Stimulated activated naive B cell treated with anti-CD40 and anti-IgM and Interleukin-4, amounts not matched to agents 10 μg/mL and 1 μg/mL and 100 μg/mL, for 72 hours (primary cell): ENCODE results near the gene TMEM120A.

Source experiments
- ATAC-seq, 2 donors: fragments of 150-1000 bp; cut with Tn5 transposase; replicated peaks; 2 replicates each; pipeline ENCODE4 v1.10.0; 2021; ENCODE audit warnings: moderate library complexity in 1 of 2
- DNase-seq: peaks from one replicate; pipeline ENCODE4 v3.0.0; 2021
- H3K27ac Mint-ChIP-seq: one replicate; pipeline ENCODE4 v1.8.0; 2022; ENCODE audit warnings: mild to moderate bottlenecking, mixed read lengths
- H3K27me3 Mint-ChIP-seq, 2 donors: one replicate each; pipeline ENCODE4 v1.8.0; 2022; ENCODE audit warnings: mixed read lengths in 2 of 2
- H3K36me3 Mint-ChIP-seq, 2 donors: one replicate each; pipeline ENCODE4 v1.8.0; 2022; ENCODE audit warnings: mixed read lengths in 2 of 2, mild to moderate bottlenecking in 1 of 2
- H3K4me1 Mint-ChIP-seq, 2 donors: one replicate each; pipeline ENCODE4 v1.8.0; 2022; ENCODE audit warnings: mixed read lengths in 2 of 2, mild to moderate bottlenecking in 1 of 2
- H3K4me3 Mint-ChIP-seq, 2 donors: one replicate each; pipeline ENCODE4 v1.8.0; 2022; ENCODE audit warnings: mild to moderate bottlenecking in 2 of 2, mixed read lengths in 2 of 2, moderate library complexity in 1 of 2
- H3K9me3 Mint-ChIP-seq, 2 donors: one replicate each; pipeline ENCODE4 v1.8.0; 2022; ENCODE audit warnings: mixed read lengths in 2 of 2, mild to moderate bottlenecking in 1 of 2

Gene TMEM120A

GRCh38 chr7:75988568-75989499 lies 5.6 kb downstream of the TMEM120A start:
- DNase-seq (no peak), ATAC-seq (no peak)
- Mint-ChIP-seq H3K4me3 (no peak overlapping the region), H3K4me1 (peaks cover 31 to 37% of the 10 kb centered on the region in 2 donors), H3K27ac (peak overlapping the region; percentile 75), H3K27me3 (no peaks in the 10 kb centered on the region), H3K36me3 (peaks cover 32 to 47% of the 10 kb centered on the region in 2 donors), H3K9me3 (no peaks in the 10 kb centered on the region)

DNA sequence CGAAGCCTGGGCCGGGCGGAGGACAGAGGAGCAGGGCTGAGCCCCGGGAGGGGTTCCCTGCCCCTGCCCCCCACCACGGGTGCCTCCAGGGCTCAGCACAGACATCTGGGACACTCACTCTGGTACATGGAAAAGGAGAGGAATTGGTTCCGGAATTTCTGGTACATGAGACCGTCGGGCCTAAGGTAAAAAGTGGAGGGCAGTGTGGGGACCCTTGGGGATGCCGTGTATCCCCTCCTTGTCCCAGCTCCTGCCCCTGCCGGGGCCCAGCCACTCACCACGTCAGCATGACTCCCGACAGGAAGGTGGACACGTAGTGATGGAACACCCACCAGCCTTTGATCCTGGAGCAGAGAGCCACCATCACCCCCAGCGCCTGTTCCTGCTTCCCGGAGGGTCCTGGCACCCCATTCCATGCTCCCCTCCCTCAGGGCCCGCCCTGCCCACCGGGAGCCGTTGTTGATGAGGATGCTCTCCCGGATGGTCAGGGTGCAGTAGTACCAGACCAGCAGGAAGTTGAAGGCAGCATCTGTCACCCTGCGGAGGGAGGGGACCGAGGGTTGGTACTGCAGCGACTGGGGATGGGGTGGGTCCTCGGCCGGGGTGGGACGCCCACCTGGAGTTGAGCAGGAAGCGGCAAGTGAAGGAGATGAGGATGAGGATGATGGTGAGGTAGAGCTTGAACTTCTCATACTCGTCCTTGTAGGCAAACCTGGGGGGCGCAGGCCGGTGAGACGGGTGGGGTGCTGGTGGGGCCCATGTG lies 6.4 kb downstream of the TMEM120A start:
- DNase-seq (no peak), ATAC-seq (no peak)
- Mint-ChIP-seq H3K9me3 (no peaks in the 10 kb centered on the region), H3K27ac (peak overlapping the region; percentile 75), H3K4me3 (no peak overlapping the region), H3K4me1 (peaks cover 26 to 28% of the 10 kb centered on the region in 2 donors), H3K36me3 (peaks cover 36 to 52% of the 10 kb centered on the region in 2 donors), H3K27me3 (no peaks in the 10 kb centered on the region)

DNA sequence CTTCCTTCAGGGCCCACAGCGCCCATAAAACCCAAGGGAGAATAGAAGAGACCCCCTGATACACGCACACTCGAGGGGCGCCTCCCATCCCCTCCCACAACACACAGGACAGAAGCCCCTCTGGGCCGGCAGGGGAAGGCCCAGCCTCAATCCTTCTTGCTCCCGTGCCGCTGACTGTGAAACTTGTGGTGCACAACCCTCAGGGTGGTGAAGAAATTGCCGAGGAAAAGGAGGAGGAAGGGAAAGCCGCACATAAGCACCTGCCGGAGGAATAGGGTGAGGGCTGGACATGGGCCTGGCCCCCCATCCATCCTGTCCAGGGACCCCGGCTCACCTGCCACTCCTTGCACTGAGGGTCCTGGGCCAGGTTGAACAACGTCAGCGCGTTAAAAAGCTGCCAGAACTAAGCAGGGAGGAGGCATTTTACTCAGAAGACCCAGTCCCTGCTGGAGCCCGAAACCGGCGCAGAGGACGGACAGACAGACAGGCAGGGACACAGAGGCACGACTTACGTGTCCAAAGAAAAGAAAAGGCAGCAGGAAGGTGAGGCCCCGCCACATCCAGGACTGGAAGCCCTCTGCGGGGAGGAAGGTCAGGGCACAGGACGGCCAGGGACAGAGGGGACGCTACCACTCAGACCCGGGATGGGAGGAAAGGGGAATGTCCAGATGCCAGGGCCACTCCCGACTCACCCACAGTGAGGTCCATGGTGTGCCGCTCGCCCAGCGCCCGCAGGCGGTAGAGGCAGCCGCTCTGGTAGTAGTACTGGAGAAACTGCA lies 7.2 kb downstream of the TMEM120A start:
- peaks cover 36 to 59% of the 10 kb centered on the region in 2 donors for H3K36me3 Mint-ChIP-seq
- H3K27me3 Mint-ChIP-seq, result no peaks in the 10 kb centered on the region
- DNase-seq (no peak), ATAC-seq (no peak)
- H3K4me3 Mint-ChIP-seq, result no peak overlapping the region
- peak overlapping the region; percentile 63 for H3K27ac Mint-ChIP-seq
- peaks cover 26% of the 10 kb centered on the region in 2 donors for H3K4me1 Mint-ChIP-seq
- H3K9me3 Mint-ChIP-seq, result no peaks in the 10 kb centered on the region

GRCh38 chr7:75986147-75986781 lies 8.1 kb downstream of the TMEM120A start:
- H3K4me3 Mint-ChIP-seq, result no peak overlapping the region
- ATAC-seq (no peak), DNase-seq (no peak)
- H3K9me3 Mint-ChIP-seq, result no peaks in the 10 kb centered on the region
- H3K36me3 Mint-ChIP-seq, result peaks cover 38 to 63% of the 10 kb centered on the region in 2 donors
- H3K4me1 Mint-ChIP-seq, result peaks cover 26% of the 10 kb centered on the region in 2 donors
- H3K27ac Mint-ChIP-seq, result no peak overlapping the region
- H3K27me3 Mint-ChIP-seq, result no peaks in the 10 kb centered on the region

GRCh38 chr7:75985518-75986146 lies 8.8 kb downstream of the TMEM120A start:
- Mint-ChIP-seq H3K4me3 (no peak overlapping the region), H3K9me3 (no peaks in the 10 kb centered on the region), H3K27me3 (no peaks in the 10 kb centered on the region), H3K27ac (no peak overlapping the region), H3K4me1 (peaks cover 21% of the 10 kb centered on the region in 2 donors), H3K36me3 (peaks cover 37 to 58% of the 10 kb centered on the region in 2 donors)
- DNase-seq, result no peak
- no peak for ATAC-seq

DNA sequence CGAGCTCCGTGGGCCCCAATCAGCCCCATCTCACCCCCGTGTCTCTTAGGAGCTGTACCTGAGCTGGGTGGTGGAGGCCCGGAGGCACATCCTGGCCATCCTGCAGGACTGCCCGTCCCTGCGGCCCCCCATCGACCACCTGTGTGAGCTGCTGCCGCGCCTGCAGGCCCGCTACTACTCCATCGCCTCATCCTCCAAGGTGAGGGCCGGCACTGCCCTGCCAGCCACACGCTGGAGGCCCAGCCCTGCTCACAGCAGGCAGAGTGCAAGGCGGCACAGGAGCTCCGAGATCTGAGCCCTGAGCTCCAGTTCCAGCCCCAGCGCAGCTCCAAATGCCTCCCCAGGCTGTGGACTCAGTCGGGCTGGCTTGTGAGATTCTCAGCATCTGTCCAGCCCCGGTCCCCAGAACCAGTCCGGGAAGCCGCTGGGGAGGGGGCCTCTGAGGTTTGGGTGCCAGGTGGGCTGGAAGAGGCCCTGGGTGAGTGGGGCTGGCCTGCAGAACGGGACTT lies 9.3 kb downstream of the TMEM120A start:
- H3K36me3 Mint-ChIP-seq, result peaks cover 39 to 56% of the 10 kb centered on the region in 2 donors

DNA sequence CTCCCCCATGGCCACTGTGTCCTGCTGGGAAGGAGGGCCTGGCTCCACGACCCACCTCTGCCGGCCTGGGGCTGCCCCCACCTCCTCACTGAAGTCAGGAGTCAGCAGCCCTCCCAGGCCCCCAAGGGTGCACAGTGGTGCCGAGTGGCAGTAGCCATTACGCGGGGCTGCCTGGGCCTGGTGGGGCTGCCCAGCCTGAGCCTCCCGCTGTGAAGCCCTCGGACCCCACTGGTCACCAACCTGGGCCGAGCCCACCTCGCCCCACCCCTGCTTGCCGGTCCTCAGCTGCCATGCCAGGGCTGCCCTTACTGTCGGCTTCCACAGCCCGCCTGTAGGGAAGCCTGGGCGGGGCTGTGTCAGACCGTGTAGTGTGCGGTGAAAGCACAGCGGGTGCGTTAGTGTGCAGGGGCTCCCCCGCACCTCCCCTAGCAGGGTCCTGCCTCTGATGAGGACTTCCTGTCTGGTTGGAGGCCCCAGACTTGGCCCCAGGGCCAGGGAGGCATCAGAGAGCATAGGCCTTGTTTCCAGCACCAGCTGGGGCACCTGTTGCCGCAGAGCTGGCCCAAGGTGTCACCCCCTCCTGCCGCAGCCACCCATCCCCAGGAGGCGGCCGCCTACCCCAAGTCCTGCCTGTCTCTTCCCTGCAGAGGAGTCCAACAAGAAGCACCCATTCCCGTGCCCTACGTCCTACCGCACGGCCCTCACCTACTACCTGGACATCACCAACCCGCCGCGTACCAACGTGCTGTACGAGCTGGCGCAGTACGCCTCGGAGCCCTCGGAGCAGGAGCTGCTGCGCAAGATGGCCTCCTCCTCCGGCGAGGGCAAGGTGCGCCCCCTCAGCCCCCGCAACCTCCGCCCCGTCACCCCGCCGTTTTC lies 10.0 kb downstream of the TMEM120A start:
- H3K4me3 Mint-ChIP-seq, result no peak overlapping the region
- peak overlapping the region; percentile 62 for H3K27ac Mint-ChIP-seq
- H3K27me3 Mint-ChIP-seq, result no peaks in the 10 kb centered on the region
- peaks cover 42 to 53% of the 10 kb centered on the region in 2 donors for H3K36me3 Mint-ChIP-seq
- H3K4me1 Mint-ChIP-seq, result peaks cover 10 to 11% of the 10 kb centered on the region in 2 donors
- DNase-seq, result no peak
- ATAC-seq, result no peak
- H3K9me3 Mint-ChIP-seq, result no peaks in the 10 kb centered on the region

More for the DNA sequence above, 9.3 kb downstream of the TMEM120A start:
- DNase-seq (no peak), ATAC-seq (no peak)
- Mint-ChIP-seq H3K27ac (peak overlapping the region; percentile 62), H3K4me3 (no peak overlapping the region), H3K9me3 (no peaks in the 10 kb centered on the region), H3K4me1 (peaks cover 17% of the 10 kb centered on the region in 2 donors), H3K27me3 (no peaks in the 10 kb centered on the region)

GRCh38 chr7:75983471-75984129 lies 10.8 kb downstream of the TMEM120A start:
- Mint-ChIP-seq H3K4me3 (no peak overlapping the region), H3K4me1 (peaks cover 8 to 9% of the 10 kb centered on the region in 2 donors), H3K9me3 (no peaks in the 10 kb centered on the region), H3K36me3 (peaks cover 42 to 57% of the 10 kb centered on the region in 2 donors), H3K27ac (no peak overlapping the region), H3K27me3 (no peaks in the 10 kb centered on the region)
- ATAC-seq, result no peak
- no peak for DNase-seq

- peak in 1 of 2 donors; percentile 13 for ATAC-seq
Measured at GRCh38 chr7:75982306-75983064, 11.9 kb downstream of the TMEM120A start.

GRCh38 chr7:75981453-75982305 lies 12.7 kb downstream of the TMEM120A start:
- DNase-seq (no peak), ATAC-seq (no peak)
- no peaks in the 10 kb centered on the region for H3K4me1 Mint-ChIP-seq
- H3K27me3 Mint-ChIP-seq, result no peaks in the 10 kb centered on the region
- H3K4me3 Mint-ChIP-seq, result peak overlapping the region; percentile 4 to 25
- H3K36me3 Mint-ChIP-seq, result peaks cover 32 to 41% of the 10 kb centered on the region in 2 donors
- H3K27ac Mint-ChIP-seq, result peak overlapping the region; percentile 2
- no peaks in the 10 kb centered on the region for H3K9me3 Mint-ChIP-seq

More at GRCh38 chr7:75982306-75983064, 11.9 kb downstream of the TMEM120A start:
- Mint-ChIP-seq H3K27ac (no peak overlapping the region), H3K36me3 (peaks cover 38 to 49% of the 10 kb centered on the region in 2 donors), H3K4me1 (peaks cover 0 to 3% of the 10 kb centered on the region in 2 donors), H3K4me3 (peak overlapping the region in 1 of 2 donors; percentile 25), H3K27me3 (no peaks in the 10 kb centered on the region), H3K9me3 (no peaks in the 10 kb centered on the region)
- DNase-seq, result no peak

GRCh38 chr7:75981203-75981452 lies 13.3 kb downstream of the TMEM120A start:
- Mint-ChIP-seq H3K4me3 (no peak overlapping the region), H3K9me3 (no peaks in the 10 kb centered on the region), H3K27ac (no peak overlapping the region), H3K27me3 (no peaks in the 10 kb centered on the region), H3K36me3 (peaks cover 32 to 39% of the 10 kb centered on the region in 2 donors), H3K4me1 (no peaks in the 10 kb centered on the region)
- no peak for ATAC-seq
- no peak for DNase-seq
